Neural progenitor cell (in vitro differentiated cells): ENCODE results near the gene TICAM2. TPM values are rescaled to one million over a fixed set of nuclear protein-coding genes. Genes with fewer than 3 reads are reported as not detected.

ENCODE experiments used
- DNase-seq: peaks from one replicate; pipeline ENCODE4 v3.0.0-alpha.2; 2016; ENCODE audit warnings: low spot score
- H2AFZ ChIP-seq: fragments of 200-600 bp; sonication (generic); replicated peaks from 2 replicates; pipeline ENCODE4 v1.6.1; 2016; ENCODE audit warnings: antibody characterized with exemption
- H3F3A ChIP-seq: fragments of 200-600 bp; sonication (generic); 2 replicates; pipeline ENCODE4 v1.6.1; 2016; ENCODE audit warnings: antibody characterized with exemption, low read depth
- H3K27ac ChIP-seq: fragments of 200-600 bp; sonication (generic); 2 replicates; pipeline ENCODE4 v1.5.1; 2016; ENCODE audit warnings: mild to moderate bottlenecking
- H3K27me3 ChIP-seq: fragments of 200-600 bp; sonication (generic); 2 replicates; pipeline ENCODE4 v1.6.1; 2016; ENCODE audit warnings: mild to moderate bottlenecking, moderate library complexity
- H3K36me3 ChIP-seq: fragments of 200-600 bp; sonication (generic); 2 replicates; pipeline ENCODE4 v1.5.1; 2016
- H3K4me1 ChIP-seq: fragments of 200-600 bp; sonication (generic); 2 replicates; pipeline ENCODE4 v1.6.1; 2016; ENCODE audit warnings: mixed run types
- H3K4me2 ChIP-seq: fragments of 200-600 bp; sonication (generic); 2 replicates; pipeline ENCODE4 v1.6.1; 2016
- H3K4me3 ChIP-seq: fragments of 200-600 bp; sonication (generic); 2 replicates; pipeline ENCODE4 v1.5.1; 2016
- H3K79me2 ChIP-seq: fragments of 200-600 bp; sonication (generic); 2 replicates; pipeline ENCODE4 v1.6.1; 2016; ENCODE audit warnings: low read depth
- H3K9ac ChIP-seq: fragments of 200-600 bp; sonication (generic); 2 replicates; pipeline ENCODE4 v1.6.1; 2016
- H3K9me3 ChIP-seq: fragments of 200-600 bp; sonication (generic); 2 replicates; pipeline ENCODE4 v1.5.1; 2016; ENCODE audit warnings: low read depth
- H4K20me1 ChIP-seq: fragments of 200-600 bp; sonication (generic); 2 replicates; pipeline ENCODE4 v1.6.1; 2016; ENCODE audit warnings: low read depth
- H3K27ac Mint-ChIP-seq: 3 replicates; pipeline ENCODE4 v1.8.0; 2021; ENCODE audit warnings: mixed read lengths
- H3K27me3 Mint-ChIP-seq: 2 replicates; pipeline ENCODE4 v1.8.0; 2022; ENCODE audit warnings: low read depth, mild to moderate bottlenecking, inconsistent platforms, moderate library complexity, mixed read lengths; ENCODE audit not compliant: insufficient read depth
- H3K36me3 Mint-ChIP-seq: 3 replicates; pipeline ENCODE4 v1.8.0; 2021; ENCODE audit warnings: mixed read lengths
- H3K4me1 Mint-ChIP-seq: 3 replicates; pipeline ENCODE4 v1.8.0; 2021; ENCODE audit warnings: mixed read lengths
- H3K4me3 Mint-ChIP-seq: 3 replicates; pipeline ENCODE4 v1.8.0; 2021; ENCODE audit warnings: mild to moderate bottlenecking, moderate library complexity, mixed read lengths
- H3K9me3 Mint-ChIP-seq: 3 replicates; pipeline ENCODE4 v1.8.0; 2020; ENCODE audit warnings: mixed read lengths
- CTCF ChIP-seq: fragments of 200-600 bp; sonication (generic); IDR thresholded peaks from 2 replicates; pipeline ENCODE4 v1.5.1; 2017; ENCODE audit warnings: antibody characterized with exemption, mild to moderate bottlenecking
- EZH2 ChIP-seq: fragments of 200-600 bp; sonication (generic); IDR thresholded peaks from 2 replicates; pipeline ENCODE4 v1.6.1; 2017; ENCODE audit warnings: antibody characterized with exemption, mild to moderate bottlenecking, moderate library complexity
- EZH2phosphoT487 ChIP-seq: fragments of 200-600 bp; sonication (generic); IDR thresholded peaks from 2 replicates; pipeline ENCODE4 v1.6.1; 2017; ENCODE audit warnings: antibody characterized with exemption
- total RNA-seq: library from RNA; depleted of rRNA; stranded (reverse); fragments of >200 nt; gene quantifications from 2 replicates; pipeline ENCODE4 v1.2.3, GENCODE V29; 2015; ENCODE audit warnings: low replicate concordance

The TICAM2 gene
- total RNA-seq, 1 donor from 2014 or later, result not detected

GRCh38 chr5:115588640-115589039 is 13.6 kb downstream of the TICAM2 start:
- no peaks in the 10 kb centered on the region for H3K79me2 ChIP-seq
- no peaks in the 10 kb centered on the region for H3K27me3 Mint-ChIP-seq
- no peaks in the 10 kb centered on the region for H3K36me3 Mint-ChIP-seq
- H3K36me3 ChIP-seq, result no peaks in the 10 kb centered on the region
- H2AFZ ChIP-seq, result no peak overlapping the region
- DNase-seq, result no peak
- H4K20me1 ChIP-seq, result no peaks in the 10 kb centered on the region
- H3K4me3 ChIP-seq, result no peak overlapping the region
- no peak overlapping the region for H3K9ac ChIP-seq
- no peak overlapping the region for H3K4me3 Mint-ChIP-seq
- H3K27me3 ChIP-seq, result no peaks in the 10 kb centered on the region
- no peaks in the 10 kb centered on the region for H3K9me3 Mint-ChIP-seq
- no peak for TF ChIP-seq CTCF
- TF ChIP-seq EZH2, result no peak
- no peak for TF ChIP-seq EZH2phosphoT487
- no peak overlapping the region for H3K27ac ChIP-seq
- no peak overlapping the region for H3K4me2 ChIP-seq
- no peak overlapping the region for H3K27ac Mint-ChIP-seq
- H3F3A ChIP-seq, result no peaks in the 10 kb centered on the region
- H3K9me3 ChIP-seq, result no peaks in the 10 kb centered on the region
- no peaks in the 10 kb centered on the region for H3K4me1 ChIP-seq
- H3K4me1 Mint-ChIP-seq, result no peaks in the 10 kb centered on the region

GRCh38 chr5:115586525-115587146 is 15.6 kb downstream of the TICAM2 start:
- Histone ChIP-seq H4K20me1 (no peaks in the 10 kb centered on the region), H3F3A (no peaks in the 10 kb centered on the region), H3K27me3 (no peaks in the 10 kb centered on the region), H3K36me3 (no peaks in the 10 kb centered on the region), H3K4me2 (no peak overlapping the region), H3K4me3 (no peak overlapping the region), H2AFZ (no peak overlapping the region), H3K9me3 (no peaks in the 10 kb centered on the region), H3K4me1 (no peaks in the 10 kb centered on the region), H3K27ac (no peak overlapping the region), H3K79me2 (no peaks in the 10 kb centered on the region), H3K9ac (no peak overlapping the region)
- H3K4me3 Mint-ChIP-seq, result no peak overlapping the region
- TF ChIP-seq EZH2phosphoT487, result no peak
- TF ChIP-seq CTCF, result peak; percentile 74
- no peak overlapping the region for H3K27ac Mint-ChIP-seq
- H3K4me1 Mint-ChIP-seq, result no peaks in the 10 kb centered on the region
- H3K27me3 Mint-ChIP-seq, result no peaks in the 10 kb centered on the region
- H3K9me3 Mint-ChIP-seq, result no peaks in the 10 kb centered on the region
- H3K36me3 Mint-ChIP-seq, result no peaks in the 10 kb centered on the region
- peak; percentile 31 for DNase-seq

GRCh38 chr5:115585265-115585664 is 17.0 kb downstream of the TICAM2 start:
- DNase-seq, result no peak
- H3K27ac ChIP-seq, result no peak overlapping the region
- H3K4me3 Mint-ChIP-seq, result no peak overlapping the region
- no peak overlapping the region for H3K4me2 ChIP-seq
- no peaks in the 10 kb centered on the region for H3K4me1 Mint-ChIP-seq
- H3K27me3 ChIP-seq, result no peaks in the 10 kb centered on the region
- no peaks in the 10 kb centered on the region for H3K9me3 Mint-ChIP-seq
- no peak overlapping the region for H3K4me3 ChIP-seq
- TF ChIP-seq CTCF, result no peak
- TF ChIP-seq EZH2phosphoT487, result no peak
- no peak for TF ChIP-seq EZH2
- H4K20me1 ChIP-seq, result no peaks in the 10 kb centered on the region
- H3F3A ChIP-seq, result no peaks in the 10 kb centered on the region
- H3K36me3 Mint-ChIP-seq, result no peaks in the 10 kb centered on the region
- no peaks in the 10 kb centered on the region for H3K4me1 ChIP-seq
- no peaks in the 10 kb centered on the region for H3K27me3 Mint-ChIP-seq
- H3K27ac Mint-ChIP-seq, result no peak overlapping the region
- no peaks in the 10 kb centered on the region for H3K79me2 ChIP-seq
- no peaks in the 10 kb centered on the region for H3K9me3 ChIP-seq
- H2AFZ ChIP-seq, result no peak overlapping the region
- H3K9ac ChIP-seq, result no peak overlapping the region
- no peaks in the 10 kb centered on the region for H3K36me3 ChIP-seq
